AG09319 (cell line): ENCODE measurements around the gene CNTD1.

ENCODE experiments used
- DNase-seq: peaks from one replicate; pipeline ENCODE4 v3.0.0-alpha.2; 2010; ENCODE audit warnings: low read depth; ENCODE audit errors: extremely low read depth
- TF ChIP-seq, protein P1 (sequence below): IDR thresholded peaks from 2 replicates; pipeline ENCODE4 v1.5.1; 2011; ENCODE audit warnings: low read depth, mild to moderate bottlenecking, inconsistent platforms, low read length, moderate library complexity

The CNTD1 gene

DNA sequence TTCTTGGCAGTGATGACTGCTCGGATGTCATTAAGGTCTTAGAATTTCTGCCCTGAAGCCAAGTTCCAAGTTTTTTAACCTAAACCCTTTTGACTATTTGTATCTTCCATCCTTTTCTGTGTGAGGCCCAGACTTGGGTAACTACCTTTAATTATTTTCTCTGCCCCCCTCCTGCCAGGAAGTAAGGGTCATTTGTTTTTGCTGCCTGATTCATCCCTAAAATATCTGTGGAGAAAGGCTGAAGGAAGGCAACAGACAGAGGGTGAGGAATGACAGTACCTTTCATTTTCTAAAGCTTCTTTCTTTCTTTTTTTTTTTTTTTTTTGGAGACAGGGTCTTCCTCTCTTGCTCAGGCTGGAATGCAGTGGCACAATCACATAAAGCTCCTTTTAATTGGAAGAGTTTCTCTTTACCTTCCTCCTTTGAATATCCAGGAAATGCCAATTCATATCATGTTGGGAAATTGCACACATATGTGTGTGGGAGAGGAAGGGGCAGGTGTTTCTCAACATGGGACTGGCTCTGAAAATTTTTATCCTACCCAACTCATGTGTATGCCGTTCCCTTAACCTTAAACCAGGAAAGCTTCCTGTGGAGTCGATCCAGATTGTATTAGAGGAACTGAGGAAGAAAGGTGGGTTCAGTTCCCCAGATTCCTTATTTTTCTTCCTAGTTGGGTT lies 24.5 kb upstream of the CNTD1 start:
- no peak for DNase-seq
- TF ChIP-seq, protein P1, sequence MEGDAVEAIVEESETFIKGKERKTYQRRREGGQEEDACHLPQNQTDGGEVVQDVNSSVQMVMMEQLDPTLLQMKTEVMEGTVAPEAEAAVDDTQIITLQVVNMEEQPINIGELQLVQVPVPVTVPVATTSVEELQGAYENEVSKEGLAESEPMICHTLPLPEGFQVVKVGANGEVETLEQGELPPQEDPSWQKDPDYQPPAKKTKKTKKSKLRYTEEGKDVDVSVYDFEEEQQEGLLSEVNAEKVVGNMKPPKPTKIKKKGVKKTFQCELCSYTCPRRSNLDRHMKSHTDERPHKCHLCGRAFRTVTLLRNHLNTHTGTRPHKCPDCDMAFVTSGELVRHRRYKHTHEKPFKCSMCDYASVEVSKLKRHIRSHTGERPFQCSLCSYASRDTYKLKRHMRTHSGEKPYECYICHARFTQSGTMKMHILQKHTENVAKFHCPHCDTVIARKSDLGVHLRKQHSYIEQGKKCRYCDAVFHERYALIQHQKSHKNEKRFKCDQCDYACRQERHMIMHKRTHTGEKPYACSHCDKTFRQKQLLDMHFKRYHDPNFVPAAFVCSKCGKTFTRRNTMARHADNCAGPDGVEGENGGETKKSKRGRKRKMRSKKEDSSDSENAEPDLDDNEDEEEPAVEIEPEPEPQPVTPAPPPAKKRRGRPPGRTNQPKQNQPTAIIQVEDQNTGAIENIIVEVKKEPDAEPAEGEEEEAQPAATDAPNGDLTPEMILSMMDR, result no peak

DNA sequence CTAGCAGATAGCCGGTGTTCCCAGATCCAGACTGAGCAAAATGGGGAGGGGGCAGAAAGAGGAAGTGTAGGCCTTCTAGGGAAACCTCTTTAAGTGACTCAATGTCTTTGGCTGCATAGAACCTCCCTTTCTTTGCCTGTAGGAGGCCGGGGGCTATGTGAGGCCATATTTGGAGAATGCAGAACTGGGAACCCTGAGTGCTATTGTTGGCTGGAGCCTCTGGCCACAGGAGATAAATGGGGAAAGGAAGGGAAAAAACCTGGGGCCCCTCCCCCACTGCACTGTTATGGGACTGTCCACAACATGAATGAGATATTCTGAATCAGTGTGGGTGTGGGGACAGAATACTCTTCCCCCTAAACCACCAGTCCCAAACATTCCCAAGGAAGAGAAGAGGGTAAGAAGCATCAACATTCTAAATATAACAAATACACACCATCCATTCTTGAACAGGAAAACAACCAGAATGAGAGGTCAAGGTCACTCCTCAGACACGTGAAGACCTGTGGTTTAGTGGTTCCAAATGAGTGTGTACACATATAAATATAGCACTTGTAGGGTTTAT lies 23.0 kb upstream of the CNTD1 start:
- TF ChIP-seq, protein P1, result no peak
- no peak for DNase-seq

DNA sequence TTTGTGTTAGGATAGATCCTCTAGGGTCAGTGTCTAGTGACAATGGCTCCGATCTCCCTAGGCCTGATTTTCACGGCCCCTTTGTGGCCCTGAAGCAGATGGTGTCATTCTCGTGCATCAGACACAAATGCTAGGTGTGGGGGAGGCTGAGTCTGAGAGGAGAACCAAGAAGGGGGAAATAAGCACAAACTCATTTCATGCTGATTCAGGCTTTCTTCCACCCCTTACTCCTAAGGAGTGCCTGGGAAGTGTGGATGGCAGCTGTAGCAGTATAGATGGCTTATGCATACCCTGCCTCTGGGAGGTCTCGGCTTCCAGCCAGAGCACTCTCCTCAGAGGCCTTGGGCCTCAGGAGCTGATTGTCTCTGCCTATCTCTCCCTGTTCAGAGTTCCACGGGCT lies 20.1 kb upstream of the CNTD1 start:
- no peak for DNase-seq

GRCh38 chr17:42779304-42779935 lies 19.2 kb upstream of the CNTD1 start:
- TF ChIP-seq, protein P1, result no peak
- no peak for DNase-seq

More for the DNA sequence above, 20.1 kb upstream of the CNTD1 start:
- TF ChIP-seq, protein P1, result no peak

- DNase-seq, result no peak
- TF ChIP-seq, protein P1, result no peak
Measured at GRCh38 chr17:42779936-42780850, 18.5 kb upstream of the CNTD1 start, which contains the start of gene WNK4. Gene WNK4 (plus strand): TSS chr17:42780610. CDS start chr17:42780699, 89 bp downstream.

DNA sequence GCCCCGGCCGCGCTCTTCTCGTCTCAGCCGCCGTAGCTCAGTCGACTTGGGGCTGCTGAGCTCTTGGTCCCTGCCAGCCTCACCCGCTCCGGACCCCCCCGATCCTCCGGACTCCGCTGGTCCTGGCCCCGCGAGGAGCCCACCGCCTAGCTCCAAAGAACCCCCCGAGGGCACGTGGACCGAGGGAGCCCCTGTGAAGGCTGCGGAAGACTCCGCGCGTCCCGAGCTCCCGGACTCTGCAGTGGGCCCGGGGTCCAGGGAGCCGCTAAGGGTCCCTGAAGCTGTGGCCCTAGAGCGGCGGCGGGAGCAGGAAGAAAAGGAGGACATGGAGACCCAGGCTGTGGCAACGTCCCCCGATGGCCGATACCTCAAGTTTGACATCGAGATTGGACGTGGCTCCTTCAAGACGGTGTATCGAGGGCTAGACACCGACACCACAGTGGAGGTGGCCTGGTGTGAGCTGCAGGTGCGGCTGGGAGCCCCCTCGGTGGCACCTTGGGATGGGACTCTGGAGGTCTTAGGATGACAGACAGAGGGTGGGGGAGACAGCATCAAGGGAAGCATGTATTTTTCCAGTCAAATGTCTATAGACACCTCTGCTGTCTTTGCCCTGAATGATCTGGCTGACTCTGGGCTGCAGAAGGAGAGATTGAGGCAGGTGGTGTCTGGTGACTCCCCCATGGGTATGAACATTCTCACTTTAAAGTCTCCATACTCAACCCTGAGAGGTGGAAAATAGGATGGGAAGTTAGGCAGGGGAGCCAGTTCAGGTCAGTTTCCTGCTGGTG lies 17.6 kb upstream of the CNTD1 start:
- no peak for DNase-seq
- TF ChIP-seq, protein P1, result no peak
